Hepatocyte (in vitro differentiated cells): ENCODE data around the gene GPC4. TPM values are rescaled to one million over a fixed set of nuclear protein-coding genes. Genes with fewer than 3 reads are reported as not detected.

ENCODE experiments used
- DNase-seq: peaks from one replicate; pipeline ENCODE4 v3.0.0-alpha.2; 2016; ENCODE audit warnings: low spot score
- H2AFZ ChIP-seq: fragments of 200-600 bp; sonication (generic); 2 replicates; pipeline ENCODE4 v1.6.0; 2016; ENCODE audit warnings: antibody characterized with exemption, mild to moderate bottlenecking
- H3K27ac ChIP-seq: fragments of 200-600 bp; sonication (generic); 2 replicates; pipeline ENCODE4 v1.5.1; 2016; ENCODE audit warnings: mild to moderate bottlenecking
- H3K27me3 ChIP-seq: fragments of 200-600 bp; sonication (generic); 2 replicates; pipeline ENCODE4 v1.6.1; 2016
- H3K36me3 ChIP-seq: fragments of 200-600 bp; sonication (generic); replicated peaks from 2 replicates; pipeline ENCODE4 v1.5.1; 2016; ENCODE audit warnings: low read depth; ENCODE audit not compliant: insufficient read depth
- H3K4me1 ChIP-seq: fragments of 200-600 bp; sonication (generic); 2 replicates; pipeline ENCODE4 v1.5.1; 2016; ENCODE audit warnings: mild to moderate bottlenecking, moderate library complexity; ENCODE audit not compliant: insufficient read depth
- H3K4me2 ChIP-seq: fragments of 200-600 bp; sonication (generic); 2 replicates; pipeline ENCODE4 v1.6.0; 2016
- H3K4me3 ChIP-seq: fragments of 200-600 bp; sonication (generic); 2 replicates; pipeline ENCODE4 v1.5.1; 2016; ENCODE audit warnings: mild to moderate bottlenecking
- H3K79me2 ChIP-seq: fragments of 200-600 bp; sonication (generic); 2 replicates; pipeline ENCODE4 v1.6.0; 2017; ENCODE audit warnings: mild to moderate bottlenecking
- H3K9me2 ChIP-seq: fragments of 200-600 bp; sonication (generic); replicated peaks from 2 replicates; pipeline ENCODE4 v1.6.0; 2017; ENCODE audit warnings: mild to moderate bottlenecking; ENCODE audit not compliant: insufficient read depth
- H3K9me3 ChIP-seq: fragments of 200-600 bp; sonication (generic); 2 replicates; pipeline ENCODE4 v1.5.1; 2016; ENCODE audit warnings: low read depth, mild to moderate bottlenecking
- H4K20me1 ChIP-seq: fragments of 200-600 bp; sonication (generic); 2 replicates; pipeline ENCODE4 v1.6.0; 2016; ENCODE audit warnings: mild to moderate bottlenecking; ENCODE audit not compliant: insufficient read depth, poor library complexity, severe bottlenecking
- CTCF ChIP-seq: fragments of 200-600 bp; sonication (generic); IDR thresholded peaks from 2 replicates; pipeline ENCODE4 v1.5.1; 2016; ENCODE audit warnings: antibody characterized with exemption, mild to moderate bottlenecking; ENCODE audit not compliant: poor library complexity
- EZH2 ChIP-seq: fragments of 200-600 bp; sonication (generic); IDR thresholded peaks from 2 replicates; pipeline ENCODE4 v1.6.1; 2016; ENCODE audit warnings: antibody characterized with exemption, mild to moderate bottlenecking, borderline replicate concordance
- EZH2phosphoT487 ChIP-seq: fragments of 200-600 bp; sonication (generic); IDR thresholded peaks from one replicate; pipeline ENCODE4 v1.6.1; 2018; ENCODE audit warnings: antibody characterized with exemption, mild to moderate bottlenecking, low read depth, moderate library complexity; ENCODE audit not compliant: unreplicated experiment, severe bottlenecking
- WGBS: methylation state at CpG from one replicate; pipeline ENCODE4 v1.1.6; 2016; ENCODE audit warnings: low lambda C conversion rate; ENCODE audit errors: missing lambda C conversion rate; 5-methylcytosine and 5-hydroxymethylcytosine counted together
- polyA plus RNA-seq: library from polyadenylated mRNA; unstranded; fragments of >200 nt; fragmentation: Nextera tagmentation; extraction: Ambion mirVana; gene quantifications from 2 replicates; pipeline ENCODE4 v1.2.1, GENCODE V29; 2016
- total RNA-seq: library from RNA; depleted of rRNA; stranded (reverse); fragments of >200 nt; gene quantifications from 2 replicates; pipeline ENCODE4 v1.2.3, GENCODE V29; 2014

Gene GPC4
- total and polyA plus RNA-seq, 2 experiments from 2014 or later = 11.8 to 16.0 TPM

- WGBS = 84% methylated on average over 10 of the region's 10 CpGs
- Histone ChIP-seq H4K20me1 (no peaks in the 10 kb centered on the region), H2AFZ (no peak overlapping the region), H3K9me3 (no peaks in the 10 kb centered on the region), H3K4me3 (no peak overlapping the region), H3K36me3 (no peaks in the 10 kb centered on the region), H3K4me2 (no peak overlapping the region), H3K27me3 (no peaks in the 10 kb centered on the region), H3K4me1 (no peaks in the 10 kb centered on the region), H3K9me2 (no peaks in the 10 kb centered on the region), H3K79me2 (no peaks in the 10 kb centered on the region), H3K27ac (no peak overlapping the region)
- TF ChIP-seq EZH2phosphoT487 = no peak
- TF ChIP-seq CTCF = no peak
- TF ChIP-seq EZH2 = no peak
- no peak for DNase-seq
Measured at GRCh38 chrX:133302775-133303445, 112.4 kb downstream of the GPC4 start.

- Histone ChIP-seq H3K36me3 (no peaks in the 10 kb centered on the region), H3K27ac (no peak overlapping the region), H3K4me1 (no peaks in the 10 kb centered on the region), H3K4me3 (no peak overlapping the region), H3K79me2 (no peaks in the 10 kb centered on the region), H4K20me1 (no peaks in the 10 kb centered on the region), H2AFZ (no peak overlapping the region), H3K9me2 (no peaks in the 10 kb centered on the region), H3K27me3 (no peaks in the 10 kb centered on the region), H3K9me3 (no peaks in the 10 kb centered on the region), H3K4me2 (no peak overlapping the region)
- DNase-seq = no peak
- TF ChIP-seq EZH2 (no peak), EZH2phosphoT487 (no peak), CTCF (no peak)
Measured at GRCh38 chrX:133300591-133300990, 114.7 kb downstream of the GPC4 start.

GRCh38 chrX:133297284-133297683 lies 118.0 kb downstream of the GPC4 start:
- Histone ChIP-seq H3K27ac (no peak overlapping the region), H2AFZ (no peak overlapping the region), H4K20me1 (no peaks in the 10 kb centered on the region), H3K9me3 (no peaks in the 10 kb centered on the region), H3K9me2 (no peaks in the 10 kb centered on the region), H3K36me3 (no peaks in the 10 kb centered on the region), H3K27me3 (no peaks in the 10 kb centered on the region), H3K4me1 (no peaks in the 10 kb centered on the region), H3K4me2 (no peak overlapping the region), H3K4me3 (no peak overlapping the region), H3K79me2 (no peaks in the 10 kb centered on the region)
- no peak for DNase-seq
- TF ChIP-seq EZH2phosphoT487 = no peak
- no peak for TF ChIP-seq CTCF
- TF ChIP-seq EZH2 = no peak
- 42% methylated on average over 1 of the region's 1 CpG for WGBS
